ENCODE results near the gene STAT3.

DNA sequence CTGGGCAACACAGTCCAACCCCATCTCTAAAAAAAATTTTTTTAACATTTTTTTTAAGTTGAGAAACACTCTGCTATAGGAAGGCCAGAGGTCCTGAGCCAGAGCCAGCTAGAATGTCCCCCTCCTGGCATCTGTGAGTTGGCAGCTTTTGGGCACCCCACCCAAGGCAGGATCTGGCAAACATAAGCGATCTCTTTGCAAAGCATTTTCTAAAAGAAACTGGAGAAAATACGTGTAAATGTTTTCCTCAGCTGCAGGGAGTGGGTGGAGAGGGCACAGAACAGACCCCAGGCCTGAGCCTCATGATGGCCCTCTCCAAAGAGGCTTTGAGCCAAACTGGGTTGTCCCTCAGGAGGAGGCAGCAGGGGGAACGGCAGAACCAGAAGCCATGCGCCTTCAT, 23.1 kb upstream of the STAT3 start:
- TF ChIP-seq, protein P1, sequence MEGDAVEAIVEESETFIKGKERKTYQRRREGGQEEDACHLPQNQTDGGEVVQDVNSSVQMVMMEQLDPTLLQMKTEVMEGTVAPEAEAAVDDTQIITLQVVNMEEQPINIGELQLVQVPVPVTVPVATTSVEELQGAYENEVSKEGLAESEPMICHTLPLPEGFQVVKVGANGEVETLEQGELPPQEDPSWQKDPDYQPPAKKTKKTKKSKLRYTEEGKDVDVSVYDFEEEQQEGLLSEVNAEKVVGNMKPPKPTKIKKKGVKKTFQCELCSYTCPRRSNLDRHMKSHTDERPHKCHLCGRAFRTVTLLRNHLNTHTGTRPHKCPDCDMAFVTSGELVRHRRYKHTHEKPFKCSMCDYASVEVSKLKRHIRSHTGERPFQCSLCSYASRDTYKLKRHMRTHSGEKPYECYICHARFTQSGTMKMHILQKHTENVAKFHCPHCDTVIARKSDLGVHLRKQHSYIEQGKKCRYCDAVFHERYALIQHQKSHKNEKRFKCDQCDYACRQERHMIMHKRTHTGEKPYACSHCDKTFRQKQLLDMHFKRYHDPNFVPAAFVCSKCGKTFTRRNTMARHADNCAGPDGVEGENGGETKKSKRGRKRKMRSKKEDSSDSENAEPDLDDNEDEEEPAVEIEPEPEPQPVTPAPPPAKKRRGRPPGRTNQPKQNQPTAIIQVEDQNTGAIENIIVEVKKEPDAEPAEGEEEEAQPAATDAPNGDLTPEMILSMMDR (IDR thresholded peaks at IDR 0.05; ENCODE audit: low read depth, low read length) = no peak
- no peak for TF ChIP-seq POLR2A (IDR thresholded peaks at IDR 0.05; ENCODE audit: extremely low read depth, insufficient read length)
- TF ChIP-seq, protein P2, sequence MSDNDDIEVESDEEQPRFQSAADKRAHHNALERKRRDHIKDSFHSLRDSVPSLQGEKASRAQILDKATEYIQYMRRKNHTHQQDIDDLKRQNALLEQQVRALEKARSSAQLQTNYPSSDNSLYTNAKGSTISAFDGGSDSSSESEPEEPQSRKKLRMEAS (IDR thresholded peaks at IDR 0.05; ENCODE audit: low read depth, low read length) = no peak
